HG03095 (cell line): ENCODE data around the gene CFAP61.

ENCODE experiments used
- ATAC-seq: cut with Tn5 transposase; IDR thresholded peaks from one replicate; pipeline ENCODE4 v1.9.1; 2021; ENCODE audit warnings: moderate library complexity; ENCODE audit not compliant: unreplicated experiment

CFAP61 gene

GRCh38 chr20:20150241-20150640, 97.9 kb downstream of the CFAP61 start:
- ATAC-seq = no peak

DNA sequence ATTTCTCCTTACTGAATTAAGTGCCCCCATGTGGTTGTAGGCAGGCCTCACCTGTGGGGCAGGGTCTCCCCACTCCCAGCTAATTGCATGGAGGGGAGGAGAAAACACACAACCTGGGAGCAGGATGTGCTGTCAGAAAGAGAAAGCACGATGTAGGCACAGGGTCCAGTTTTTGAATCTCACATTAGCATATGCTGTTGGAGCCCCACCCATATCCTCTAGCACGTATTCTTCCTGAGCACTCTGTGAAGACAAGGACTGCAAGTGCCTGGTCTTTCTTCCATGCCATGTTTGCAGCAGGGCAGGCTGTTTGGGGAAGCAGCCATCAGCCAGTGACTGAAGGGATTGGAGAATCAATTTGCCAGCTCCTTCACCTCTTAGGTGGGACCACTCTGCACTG, 108.2 kb downstream of the CFAP61 start:
- no peak for ATAC-seq

DNA sequence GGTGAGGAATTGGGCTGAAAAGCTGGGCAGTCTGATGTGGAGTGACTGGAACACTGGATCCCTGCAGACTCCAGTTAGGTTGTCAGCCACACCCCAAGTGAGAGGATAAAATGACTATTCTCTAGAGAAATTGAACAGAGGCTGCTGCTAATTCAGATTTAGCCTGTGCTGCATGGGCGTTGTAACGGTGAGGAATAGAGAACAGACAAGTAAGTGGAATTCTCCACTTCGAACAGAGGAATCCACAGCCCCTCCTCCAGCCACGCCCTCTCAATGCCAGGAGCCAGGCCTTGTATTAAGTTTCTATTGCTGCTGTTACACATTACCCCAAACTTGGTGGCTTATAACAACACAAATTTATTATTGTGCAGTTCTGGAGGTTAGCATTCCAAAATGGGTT, 109.3 kb downstream of the CFAP61 start:
- ATAC-seq = no peak

GRCh38 chr20:20167698-20168097, 115.4 kb downstream of the CFAP61 start:
- no peak for ATAC-seq

GRCh38 chr20:20173254-20173653, 120.9 kb downstream of the CFAP61 start:
- no peak for ATAC-seq

DNA sequence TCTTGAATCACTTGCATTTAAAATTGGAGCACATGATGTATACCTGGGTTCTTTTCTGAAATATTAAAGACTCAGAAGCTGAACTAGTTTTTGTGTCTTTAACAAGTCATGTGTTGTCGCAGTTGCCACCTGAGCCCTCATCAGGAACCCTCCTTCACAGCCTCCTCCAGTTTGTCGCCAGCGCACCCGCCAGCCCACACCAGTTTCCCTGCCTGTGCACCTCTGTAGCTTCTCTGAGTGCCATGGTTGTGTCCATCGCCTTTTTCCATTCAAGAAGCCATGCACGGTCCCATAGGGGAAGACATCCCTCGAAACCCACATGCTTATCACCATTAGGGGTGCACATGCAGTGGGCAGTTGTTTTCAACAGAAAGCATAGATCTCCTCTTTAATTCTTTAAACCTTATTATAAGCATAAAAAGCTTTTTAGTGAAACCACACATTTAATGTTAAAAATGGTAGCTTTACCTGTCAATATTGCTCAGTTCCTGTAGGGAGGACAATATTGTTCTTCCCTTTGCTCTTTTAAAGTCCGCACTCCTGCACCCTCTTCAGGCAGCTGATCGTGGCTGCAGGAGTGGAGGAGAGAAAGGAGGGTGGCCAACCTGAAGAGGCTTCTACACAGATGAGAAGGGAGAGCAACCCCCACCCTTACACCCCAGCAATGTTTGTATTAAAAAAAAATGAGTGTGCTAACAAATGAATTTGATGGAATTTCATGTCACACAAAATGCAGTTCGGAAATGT, 121.9 kb downstream of the CFAP61 start:
- no peak for ATAC-seq

DNA sequence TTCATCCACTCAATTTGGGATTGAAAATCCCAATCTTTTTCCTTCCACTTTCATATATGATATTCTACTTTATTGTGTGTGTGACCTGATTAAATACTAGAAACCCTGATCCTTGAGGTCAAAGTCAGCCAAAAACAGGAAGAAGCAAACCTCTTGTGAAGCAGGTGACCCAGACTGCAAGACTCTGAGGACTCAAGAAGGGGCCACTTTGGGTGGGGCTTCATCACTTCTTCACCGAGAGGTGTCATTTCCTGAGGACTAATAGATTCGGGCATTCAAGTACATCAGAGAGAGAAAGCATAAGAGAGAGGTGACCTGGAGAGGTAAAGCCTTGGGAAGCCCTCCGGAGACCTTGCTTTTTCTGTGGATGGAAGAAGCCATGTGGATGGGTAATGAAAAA, 129.0 kb downstream of the CFAP61 start:
- ATAC-seq = no peak

DNA sequence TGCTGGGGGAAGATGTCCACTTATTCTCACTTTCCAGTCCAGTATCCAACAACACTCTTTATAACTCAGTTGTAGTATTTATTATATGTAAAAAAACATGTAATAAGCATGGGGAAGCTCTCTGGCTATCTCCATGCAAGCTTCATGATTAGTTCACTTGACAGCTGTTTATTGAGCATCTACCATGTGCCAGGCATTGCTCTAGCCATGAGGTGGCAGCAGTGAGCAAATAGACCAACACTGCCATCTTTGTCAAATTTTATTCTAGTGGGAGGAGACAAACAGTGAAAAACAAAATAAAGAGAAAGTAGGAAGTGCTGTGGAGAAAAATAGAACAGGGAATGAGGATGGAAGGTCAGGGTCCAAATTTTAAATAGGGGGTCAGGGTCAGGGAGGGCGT, 131.8 kb downstream of the CFAP61 start:
- ATAC-seq = no peak

GRCh38 chr20:20184706-20185105, 132.4 kb downstream of the CFAP61 start:
- no peak for ATAC-seq

DNA sequence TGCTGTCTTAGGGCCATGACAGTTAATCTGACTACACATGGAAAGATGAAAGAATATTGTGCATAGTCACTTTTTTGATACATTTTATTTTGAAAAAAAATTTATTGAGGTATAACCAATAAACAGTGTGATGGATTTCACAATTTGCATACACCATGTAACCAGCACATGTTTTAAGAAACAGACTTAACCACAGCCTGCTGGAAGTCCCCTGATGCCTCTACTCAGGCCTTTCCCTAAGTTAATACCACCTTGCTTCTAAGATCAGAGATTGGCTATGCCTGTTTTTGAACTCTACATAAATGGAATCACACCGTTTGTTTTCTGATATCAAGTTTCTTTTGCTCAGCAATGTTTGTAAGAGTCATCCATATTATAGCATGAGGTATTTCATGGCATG, 136.3 kb downstream of the CFAP61 start:
- ATAC-seq = peak; percentile 65

DNA sequence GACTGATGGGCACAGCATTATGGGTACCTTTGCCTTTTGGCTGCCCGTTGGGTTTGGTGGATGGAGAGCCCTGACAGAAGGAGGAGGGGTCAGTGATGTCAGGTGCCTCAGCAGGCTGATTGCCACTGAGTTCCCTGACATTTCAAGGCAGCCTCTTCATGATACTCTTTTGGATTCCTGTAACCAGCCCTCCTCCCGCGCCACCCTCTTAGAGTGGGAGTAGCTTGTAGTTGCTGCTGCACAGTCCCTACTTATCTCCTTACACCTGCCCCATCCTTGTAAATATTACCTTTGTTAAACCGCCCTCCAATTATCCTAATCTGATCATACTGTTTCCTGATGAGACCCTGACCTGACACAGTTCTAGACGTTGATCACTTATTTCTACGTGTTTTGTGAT, 140.0 kb downstream of the CFAP61 start:
- no peak for ATAC-seq

GRCh38 chr20:20195021-20195705, 142.8 kb downstream of the CFAP61 start:
- ATAC-seq = no peak

DNA sequence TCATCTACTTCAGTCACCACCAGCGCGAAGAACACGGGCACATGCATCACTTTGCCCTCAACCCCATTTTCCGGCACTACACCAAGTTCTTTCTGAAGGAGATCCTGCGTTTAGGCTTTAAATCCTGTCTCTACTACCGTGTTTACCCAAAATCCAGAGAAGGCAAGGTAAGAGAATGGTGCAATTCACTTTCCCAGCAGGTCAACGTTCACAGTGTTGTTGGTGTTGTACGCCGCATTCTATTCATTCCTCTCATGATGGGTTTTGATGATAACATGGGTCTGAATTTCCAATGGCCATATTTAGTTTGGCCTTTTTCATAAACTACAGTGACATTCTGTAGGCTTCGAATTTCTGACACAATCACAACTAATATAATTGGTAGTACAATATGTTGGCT, 144.3 kb downstream of the CFAP61 start:
- no peak for ATAC-seq

DNA sequence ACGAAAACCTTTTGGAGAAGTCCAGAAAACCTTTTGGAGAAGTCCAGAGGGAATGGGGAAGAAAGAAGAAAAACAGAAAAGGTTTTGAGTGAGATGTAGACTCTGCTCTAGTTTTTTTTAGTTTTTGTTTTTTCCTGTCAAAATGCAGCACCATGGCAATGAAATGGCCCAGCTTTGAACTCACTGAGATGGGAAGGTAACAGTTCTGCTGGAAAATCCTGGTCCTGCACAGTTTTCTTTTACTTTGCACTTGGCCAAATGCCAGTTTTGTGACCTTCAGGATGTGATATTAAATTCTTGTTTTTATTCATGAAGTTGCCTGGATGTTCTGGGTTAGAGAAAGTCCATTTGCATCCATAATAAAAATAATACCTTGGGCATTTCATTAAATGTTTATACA, 145.7 kb downstream of the CFAP61 start:
- no peak for ATAC-seq

DNA sequence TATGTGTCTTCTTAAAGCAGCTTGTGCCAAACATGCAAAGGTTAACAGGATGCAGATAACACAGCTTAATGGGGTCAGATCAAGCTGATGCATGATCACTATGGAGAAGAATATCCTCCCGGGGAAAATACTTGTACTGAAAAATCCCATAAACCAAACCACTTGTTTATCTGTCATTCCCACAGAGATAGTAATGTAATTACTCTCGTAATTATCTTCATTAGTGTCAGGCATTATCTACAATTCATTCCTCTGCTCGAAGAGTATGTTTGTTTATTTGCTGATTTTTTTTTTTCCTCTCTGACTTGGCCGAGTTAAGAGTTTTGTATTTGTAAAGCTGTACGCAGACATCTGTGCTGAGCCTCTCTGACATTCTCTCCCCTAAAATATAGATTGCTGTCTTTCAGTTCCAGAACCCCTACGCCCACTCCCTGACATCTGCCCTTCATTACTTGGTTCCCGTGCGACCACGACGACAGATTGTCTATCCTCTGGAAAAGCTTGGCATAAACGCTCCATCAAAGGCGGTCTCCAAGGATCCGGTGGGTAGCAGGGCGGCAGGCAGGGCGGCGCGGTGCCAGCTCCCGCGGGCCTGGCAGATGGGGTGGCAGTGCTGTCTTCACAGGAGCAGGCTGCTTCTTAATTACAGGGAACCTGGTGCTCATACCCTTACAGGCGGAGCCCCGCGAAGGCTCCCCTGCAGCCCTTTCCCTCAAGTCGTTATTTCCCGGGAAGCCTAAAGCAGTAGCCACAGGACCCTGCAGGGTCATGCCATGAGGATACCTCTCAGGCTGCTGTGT, 147.2 kb downstream of the CFAP61 start:
- ATAC-seq = no peak

DNA sequence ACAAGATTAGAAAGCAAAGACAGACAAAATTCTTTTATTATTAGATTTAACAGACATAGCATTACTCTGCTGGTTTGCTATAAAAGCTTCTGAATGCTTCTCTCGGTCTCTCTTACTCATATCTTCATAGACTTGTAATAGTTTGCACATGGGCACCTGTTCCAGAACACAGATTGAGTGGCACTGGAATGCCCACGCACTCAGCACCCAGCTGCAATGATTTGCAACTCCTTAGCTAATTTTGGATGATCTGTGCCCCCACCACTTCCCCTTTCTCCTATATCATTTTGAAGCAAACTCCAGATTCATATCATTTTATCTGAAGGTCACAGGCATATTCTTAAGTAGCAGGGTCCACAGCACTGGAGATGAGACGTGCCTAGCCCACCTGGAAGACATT, 148.8 kb downstream of the CFAP61 start:
- no peak for ATAC-seq

DNA sequence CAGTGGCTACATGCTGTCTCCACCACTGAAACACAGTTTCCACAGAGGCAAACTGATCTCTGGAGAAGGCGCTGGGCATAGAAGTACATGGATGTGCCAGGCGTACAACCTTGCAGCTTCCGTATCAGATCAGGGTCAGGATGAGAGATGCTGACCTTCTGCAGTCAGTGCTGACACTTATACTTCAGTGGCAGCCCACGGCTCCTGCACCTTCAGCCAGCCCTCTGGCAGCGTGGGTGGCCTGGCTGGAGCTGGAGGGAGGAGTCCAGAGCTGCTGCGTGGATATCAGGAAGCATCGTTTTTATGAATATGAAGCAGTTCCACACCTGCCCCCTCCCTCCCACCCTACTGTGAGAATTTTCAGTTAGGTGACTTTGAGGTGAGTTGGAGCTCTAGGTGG, 149.3 kb downstream of the CFAP61 start:
- ATAC-seq = no peak

GRCh38 chr20:20202768-20203167, 150.4 kb downstream of the CFAP61 start:
- no peak for ATAC-seq

DNA sequence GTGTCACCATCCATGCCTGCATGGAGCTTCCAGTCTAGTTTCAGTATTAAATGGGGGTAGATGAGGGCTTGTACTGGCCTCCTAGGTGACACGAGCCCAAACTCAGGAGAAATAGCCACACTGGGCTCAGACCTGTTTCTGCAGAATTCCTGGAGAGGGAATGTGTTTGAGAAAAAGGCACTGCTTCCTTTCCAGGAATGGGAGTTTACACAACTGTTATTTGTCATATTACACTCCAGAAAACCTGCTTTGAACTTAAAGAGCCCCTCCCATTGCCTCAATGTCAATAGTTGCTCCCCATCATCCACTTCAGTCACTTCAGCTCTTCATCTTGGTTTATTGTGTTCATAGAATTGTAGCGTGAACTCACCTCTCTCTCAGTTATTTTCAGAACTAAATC, 151.5 kb downstream of the CFAP61 start:
- no peak for ATAC-seq

- no peak for ATAC-seq
Observed at GRCh38 chr20:20204256-20204655, 151.9 kb downstream of the CFAP61 start.

DNA sequence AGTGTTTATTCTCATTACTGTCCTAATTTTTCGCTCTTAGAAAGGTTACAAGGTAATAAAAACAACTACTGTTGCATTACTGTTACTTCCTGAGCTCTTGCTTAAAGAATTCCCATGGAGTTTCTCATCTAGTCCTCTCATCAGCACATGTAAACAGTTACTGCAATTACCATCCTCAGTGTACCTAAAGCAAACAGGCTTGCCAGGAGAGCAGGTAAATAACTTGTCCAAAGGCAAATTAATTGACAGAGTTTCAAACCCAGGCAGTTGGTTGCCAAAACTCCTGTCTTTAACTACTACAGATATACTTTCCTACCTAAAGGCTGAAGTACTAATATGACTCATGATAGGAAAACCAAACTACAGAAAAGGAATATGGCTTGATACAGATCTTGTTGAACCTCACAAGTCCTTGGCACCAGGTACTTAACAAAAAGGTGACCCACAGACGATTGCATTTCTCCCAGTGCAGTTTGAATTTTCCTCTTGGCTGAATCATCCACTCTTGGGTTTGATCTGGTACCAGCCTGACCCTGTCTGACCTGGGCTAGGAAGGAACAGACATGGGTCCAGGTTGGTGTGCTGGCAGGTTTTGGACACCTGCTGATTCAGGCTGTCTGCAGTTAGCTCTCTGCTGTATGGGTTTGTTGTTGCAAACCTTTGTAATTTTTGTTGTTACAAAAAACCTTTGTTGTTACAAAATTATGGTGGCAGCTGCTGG, 153.0 kb downstream of the CFAP61 start:
- ATAC-seq = no peak
